Ascending aorta (tissue), 2 donors: ENCODE data around the gene PITHD1. TPM values are rescaled to one million over a fixed set of nuclear protein-coding genes. Genes with fewer than 3 reads are reported as not detected.

ENCODE experiments used
- DNase-seq, 2 donors: peaks; one replicate each; pipeline ENCODE4 v3.0.0-alpha.2; 2019; ENCODE audit warnings: low spot score in 2 of 2
- H3K27ac ChIP-seq, 2 donors: fragments of 200-600 bp; sonication (generic); one replicate each; pipeline ENCODE4 v1.5.1; 2016 to 2017; ENCODE audit warnings: mild to moderate bottlenecking in 1 of 2
- H3K27me3 ChIP-seq: fragments of 200-600 bp; sonication (generic); one replicate; pipeline ENCODE4 v1.5.1; 2017
- H3K36me3 ChIP-seq, 2 donors: fragments of 200-600 bp; sonication (generic); one replicate each; pipeline ENCODE4 v1.5.1; 2016
- H3K4me1 ChIP-seq, 2 donors: fragments of 200-600 bp; sonication (generic); one replicate each; pipeline ENCODE4 v1.5.1; 2016 to 2017; ENCODE audit warnings: mild to moderate bottlenecking in 1 of 2
- H3K4me3 ChIP-seq, 2 donors: fragments of 200-600 bp; sonication (generic); one replicate each; pipeline ENCODE4 v1.5.1; 2016 to 2017; ENCODE audit warnings: mild to moderate bottlenecking in 1 of 2
- H3K9me3 ChIP-seq, 2 donors: fragments of 200-600 bp; sonication (generic); one replicate each; pipeline ENCODE4 v1.5.1; 2016
- CTCF ChIP-seq, 3 experiments: fragments of 200-600 bp in 2 of 3; fragments of 450-650 bp in 1 of 3; sonication (generic) in 2 of 3; IDR thresholded peaks; one replicate each; pipeline ENCODE4 v1.5.1; 2016 to 2019; ENCODE audit warnings: antibody characterized with exemption in 3 of 3, mild to moderate bottlenecking in 1 of 3, moderate library complexity in 1 of 3
- intact Hi-C: fragments of 100-400 bp; cut with DNase I; formaldehyde crosslinking; loops from one replicate; pipeline ENCODE4 v1.15.1; 2023
- total RNA-seq: library from RNA; depleted of rRNA; stranded (reverse); fragments of >200 nt; gene quantifications from one replicate; pipeline ENCODE4 v1.1.0, GENCODE V29; 2016

PITHD1 gene
- total RNA-seq, 1 donor from 2014 or later, result 60.1 TPM

DNA sequence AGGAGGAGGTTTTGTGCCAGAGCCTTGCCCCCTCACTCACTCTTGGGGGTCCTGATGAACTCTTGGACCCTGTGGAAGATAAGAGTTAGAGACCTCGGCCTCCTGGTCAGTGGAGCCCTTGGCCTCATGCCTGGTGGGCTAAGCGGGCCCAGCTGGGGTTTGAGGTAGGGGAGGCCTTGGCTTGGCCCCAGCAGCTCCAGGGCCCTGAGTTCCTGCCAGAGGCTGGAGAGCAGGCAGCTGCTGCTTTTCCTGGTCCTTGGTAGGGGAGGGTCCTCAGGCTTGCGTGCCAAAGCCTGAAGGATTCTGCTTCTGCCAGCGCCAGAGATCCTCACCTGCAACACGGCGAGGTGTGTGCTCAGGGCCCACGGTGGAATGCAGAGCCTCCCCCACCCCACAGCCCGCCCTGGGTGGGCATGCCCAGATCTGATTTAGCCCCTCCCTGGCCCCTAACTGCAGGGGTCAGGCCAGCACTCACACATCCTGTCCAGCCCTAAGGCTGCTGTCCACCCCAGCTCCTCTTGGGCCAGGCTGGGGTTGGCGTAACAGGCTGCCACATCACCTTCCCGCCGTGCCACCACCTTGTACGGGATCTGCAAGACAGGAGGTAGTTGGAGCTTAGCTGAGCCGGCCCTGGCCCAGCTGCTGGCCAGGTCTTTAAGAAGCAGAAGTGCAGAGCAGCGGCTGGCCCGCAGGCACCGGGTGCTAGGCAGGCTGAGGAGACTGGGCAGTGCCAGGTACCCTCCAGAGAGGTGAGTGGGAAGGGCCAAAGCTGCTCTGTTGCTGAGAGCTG, 17.7 kb downstream of the PITHD1 start:
- no peak overlapping the region for H3K4me3 ChIP-seq
- intact Hi-C loops, result no loop called here
- peaks cover 24 to 26% of the 10 kb centered on the region in 2 donors for H3K36me3 ChIP-seq
- no peak for DNase-seq
- no peak for TF ChIP-seq CTCF (IDR thresholded peaks at IDR 0.05)
- H3K27ac ChIP-seq, result no peak overlapping the region
- H3K9me3 ChIP-seq, result no peaks in the 10 kb centered on the region
- no peaks in the 10 kb centered on the region for H3K27me3 ChIP-seq
- peaks cover 7 to 22% of the 10 kb centered on the region in 2 donors for H3K4me1 ChIP-seq

DNA sequence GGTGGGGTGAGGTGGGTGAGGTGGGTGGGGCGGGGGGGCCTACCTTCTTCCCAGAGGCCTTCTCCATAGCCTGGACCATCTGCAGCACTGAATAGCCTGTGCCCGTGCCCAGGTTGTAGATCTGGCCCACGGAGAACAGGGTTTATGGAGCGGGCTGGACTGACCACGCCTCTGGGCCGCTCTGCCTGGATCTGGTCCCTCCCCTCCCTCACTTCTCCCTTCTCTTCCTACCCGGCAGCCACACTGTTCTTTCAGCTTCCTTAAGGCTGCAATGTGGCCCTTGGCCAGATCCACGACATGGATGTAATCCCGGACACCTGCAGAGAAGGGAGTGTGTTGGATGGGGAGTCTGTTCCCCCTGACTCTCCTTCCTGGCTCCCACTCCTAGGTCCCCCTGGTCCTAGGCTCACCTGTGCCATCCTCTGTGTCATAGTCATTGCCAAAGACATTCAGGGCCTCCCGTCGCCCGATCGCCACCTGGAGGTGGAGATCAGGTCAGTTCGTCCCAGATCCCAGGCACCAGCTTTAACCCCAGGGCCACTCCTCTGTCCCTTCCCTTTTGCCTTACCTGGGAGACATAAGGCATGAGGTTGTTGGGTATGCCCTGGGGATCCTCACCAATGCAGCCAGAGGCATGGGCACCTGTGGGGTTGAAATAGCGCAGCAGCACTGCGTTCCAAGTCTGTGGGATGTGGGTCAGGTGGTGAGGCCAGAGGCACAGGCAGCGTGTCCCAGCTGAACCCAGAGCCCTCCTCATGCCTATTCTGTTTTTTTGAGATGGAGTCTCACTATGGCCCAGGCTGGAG, 18.5 kb downstream of the PITHD1 start:
- intact Hi-C loops, result no loop called here
- Histone ChIP-seq H3K27ac (no peak overlapping the region), H3K9me3 (no peaks in the 10 kb centered on the region), H3K4me3 (no peak overlapping the region), H3K27me3 (no peaks in the 10 kb centered on the region), H3K4me1 (peaks cover 11 to 25% of the 10 kb centered on the region in 2 donors), H3K36me3 (peaks cover 24 to 26% of the 10 kb centered on the region in 2 donors)
- DNase-seq, result no peak
- no peak for TF ChIP-seq CTCF (IDR thresholded peaks at IDR 0.05)

DNA sequence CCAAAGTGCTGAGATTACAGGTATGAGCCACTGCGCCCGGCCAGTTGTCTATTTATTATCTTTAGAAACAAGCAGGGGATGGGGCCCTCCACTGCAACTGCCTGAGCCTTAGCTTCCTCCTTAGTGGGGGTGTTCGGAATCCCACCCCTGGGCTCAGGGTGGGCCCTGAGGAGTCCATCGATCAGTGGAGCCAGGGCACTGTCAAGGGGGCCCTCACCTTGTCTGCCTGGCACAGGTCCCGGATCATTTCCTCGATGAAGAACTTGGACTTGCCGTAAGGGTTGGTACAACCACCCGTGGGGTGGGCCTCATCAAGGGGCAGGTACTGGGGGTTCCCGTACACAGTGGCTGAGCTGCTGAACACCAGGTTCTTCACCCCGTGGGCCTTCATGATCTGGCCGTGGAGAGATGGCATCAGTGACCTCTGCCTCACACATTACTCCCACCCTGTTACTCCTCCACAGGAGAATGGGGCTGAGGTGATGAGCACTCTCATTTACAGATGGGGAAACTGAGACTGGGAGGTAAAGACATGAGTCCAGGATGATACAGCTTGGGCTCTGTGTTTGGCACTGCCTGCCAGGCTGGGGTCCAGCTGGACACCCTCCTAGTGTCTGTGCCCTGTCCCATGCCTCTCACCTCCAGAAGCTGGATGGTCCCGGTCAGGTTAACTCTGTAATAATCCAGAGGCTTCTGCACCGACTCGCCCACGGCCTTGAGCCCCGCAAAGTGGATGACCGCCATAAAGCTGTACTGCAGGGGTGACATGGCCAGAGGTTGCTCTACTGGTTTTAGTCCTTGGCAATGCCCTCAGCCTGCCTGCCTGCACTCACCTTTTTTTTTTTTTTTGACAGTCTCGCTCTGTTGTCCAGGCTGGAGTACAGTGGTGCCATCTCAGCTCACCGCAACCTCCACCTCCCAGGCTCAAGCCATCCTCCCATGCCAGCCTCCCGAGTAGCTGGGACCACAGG, 19.5 kb downstream of the PITHD1 start:
- intact Hi-C loops, result no loop called here
- no peak overlapping the region for H3K4me3 ChIP-seq
- peaks cover 24 to 26% of the 10 kb centered on the region in 2 donors for H3K36me3 ChIP-seq
- TF ChIP-seq CTCF (IDR thresholded peaks at IDR 0.05), result no peak
- no peaks in the 10 kb centered on the region for H3K27me3 ChIP-seq
- peaks cover 9 to 14% of the 10 kb centered on the region in 2 donors for H3K4me1 ChIP-seq
- no peak overlapping the region for H3K27ac ChIP-seq
- no peak for DNase-seq
- H3K9me3 ChIP-seq, result no peaks in the 10 kb centered on the region

- peaks cover 9 to 14% of the 10 kb centered on the region in 2 donors for H3K4me1 ChIP-seq
- no peak for TF ChIP-seq CTCF (IDR thresholded peaks at IDR 0.05)
- peak overlapping the region in 1 of 2 donors; percentile 87 for H3K27ac ChIP-seq
- H3K36me3 ChIP-seq, result peaks cover 16 to 24% of the 10 kb centered on the region in 2 donors
- no peak for DNase-seq
- H3K4me3 ChIP-seq, result no peak overlapping the region
- no peaks in the 10 kb centered on the region for H3K9me3 ChIP-seq
- no peaks in the 10 kb centered on the region for H3K27me3 ChIP-seq
- intact Hi-C loops, result no loop called here
Measured at GRCh38 chr1:23798662-23799142, 20.5 kb downstream of the PITHD1 start.

DNA sequence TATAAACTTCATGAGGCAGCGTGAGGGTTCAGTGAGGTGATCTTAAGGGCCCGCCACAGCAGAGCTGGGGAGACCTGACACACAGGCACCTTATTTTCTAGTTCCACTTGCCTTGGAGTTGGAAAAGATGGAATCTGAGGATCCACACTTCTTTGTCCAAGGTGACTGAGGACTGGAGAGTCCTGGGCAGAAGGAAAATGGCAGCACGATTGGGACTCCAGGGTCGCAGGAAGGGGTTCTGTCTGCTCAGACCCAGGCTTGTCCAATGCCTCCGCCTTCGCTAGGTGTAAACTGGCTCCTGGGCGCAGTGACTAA, 21.0 kb downstream of the PITHD1 start:
- Histone ChIP-seq H3K27ac (peak overlapping the region; percentile 87 to 97), H3K9me3 (no peaks in the 10 kb centered on the region), H3K4me1 (peaks cover 9 to 14% of the 10 kb centered on the region in 2 donors), H3K27me3 (no peaks in the 10 kb centered on the region), H3K36me3 (peaks cover 11 to 24% of the 10 kb centered on the region in 2 donors), H3K4me3 (peak overlapping the region; percentile 82 to 93)
- intact Hi-C loops, result no loop called here
- DNase-seq, result no peak
- no peak for TF ChIP-seq CTCF (IDR thresholded peaks at IDR 0.05)
